Parathyroid adenoma (tissue), 2 donors: ENCODE data around the gene PPP4R3B.
"Not testable (repeated sequence)": the region's sequence is repeated elsewhere in the genome, so short reads cannot be mapped to it uniquely, and the experiment has no call there.

Experiments used
- H2AFZ ChIP-seq: fragments of 300-600 bp; sonication (generic); one replicate; pipeline ENCODE4 v1.7.0; 2017; ENCODE audit warnings: antibody characterized with exemption, mild to moderate bottlenecking
- H3K27ac ChIP-seq: fragments of 300-600 bp; sonication (generic); one replicate; pipeline ENCODE4 v1.7.0; 2017
- H3K27me3 ChIP-seq: fragments of 300-600 bp; sonication (generic); one replicate; pipeline ENCODE4 v1.7.0; 2017; ENCODE audit warnings: low read length; ENCODE audit not compliant: control insufficient read depth, insufficient read depth
- H3K36me3 ChIP-seq: fragments of 300-600 bp; sonication (generic); one replicate; pipeline ENCODE4 v1.7.0; 2017; ENCODE audit warnings: low read length; ENCODE audit not compliant: control insufficient read depth, insufficient read depth
- H3K4me1 ChIP-seq: fragments of 300-600 bp; sonication (generic); one replicate; pipeline ENCODE4 v1.7.0; 2017; ENCODE audit warnings: control low read depth
- H3K4me2 ChIP-seq: fragments of 300-600 bp; sonication (generic); one replicate; pipeline ENCODE4 v1.7.0; 2017; ENCODE audit warnings: low read length
- H3K4me3 ChIP-seq: fragments of 300-600 bp; sonication (generic); one replicate; pipeline ENCODE4 v1.7.0; 2017; ENCODE audit warnings: low read depth, low read length
- H3K79me2 ChIP-seq: fragments of 300-600 bp; sonication (generic); one replicate; pipeline ENCODE4 v1.7.0; 2017; ENCODE audit warnings: control low read depth
- H3K9ac ChIP-seq: fragments of 300-600 bp; sonication (generic); one replicate; pipeline ENCODE4 v1.7.0; 2017; ENCODE audit warnings: mild to moderate bottlenecking
- H3K9me3 ChIP-seq: fragments of 300-600 bp; sonication (generic); one replicate; pipeline ENCODE4 v1.7.0; 2017; ENCODE audit warnings: low read length; ENCODE audit not compliant: control insufficient read depth
- CTCF ChIP-seq: fragments of 300-600 bp; sonication (generic); IDR thresholded peaks from one replicate; pipeline ENCODE4 v1.7.0; 2017; ENCODE audit warnings: antibody characterized with exemption, mild to moderate bottlenecking
- donor health status: primary hyperparathyroidism.

The PPP4R3B gene

GRCh38 chr2:55598056-55598795, 19.2 kb downstream of the PPP4R3B start:
- no peak for TF ChIP-seq CTCF
- Histone ChIP-seq H3K27ac (no peak overlapping the region), H3K4me3 (no peak overlapping the region), H3K79me2 (peaks cover 40% of the 10 kb centered on the region), H3K4me2 (no peak overlapping the region), H3K27me3 (no peaks in the 10 kb centered on the region), H3K36me3 (no peaks in the 10 kb centered on the region), H3K4me1 (peaks cover 7% of the 10 kb centered on the region), H2AFZ (no peak overlapping the region), H3K9me3 (no peaks in the 10 kb centered on the region), H3K9ac (no peak overlapping the region)

DNA sequence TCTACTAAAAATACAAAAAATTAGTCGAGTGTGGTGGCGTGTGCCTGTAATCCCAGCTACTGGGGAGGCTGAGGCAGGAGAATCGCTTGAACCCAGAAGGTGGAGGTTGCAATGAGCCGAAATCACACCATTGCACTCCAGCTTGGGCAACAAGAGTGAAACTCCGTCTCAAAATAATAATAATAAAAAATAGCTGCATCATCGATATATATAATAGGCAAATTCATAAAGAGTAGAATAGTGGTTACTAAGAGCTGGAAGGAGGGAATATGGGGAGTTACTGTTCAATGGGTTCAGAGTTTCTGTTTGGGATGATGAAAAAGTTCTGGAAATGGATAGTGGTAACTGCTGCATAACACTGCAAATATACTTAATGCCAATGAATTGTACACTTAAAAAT, 20.6 kb downstream of the PPP4R3B start:
- H3K79me2 ChIP-seq = peaks cover 31% of the 10 kb centered on the region

DNA sequence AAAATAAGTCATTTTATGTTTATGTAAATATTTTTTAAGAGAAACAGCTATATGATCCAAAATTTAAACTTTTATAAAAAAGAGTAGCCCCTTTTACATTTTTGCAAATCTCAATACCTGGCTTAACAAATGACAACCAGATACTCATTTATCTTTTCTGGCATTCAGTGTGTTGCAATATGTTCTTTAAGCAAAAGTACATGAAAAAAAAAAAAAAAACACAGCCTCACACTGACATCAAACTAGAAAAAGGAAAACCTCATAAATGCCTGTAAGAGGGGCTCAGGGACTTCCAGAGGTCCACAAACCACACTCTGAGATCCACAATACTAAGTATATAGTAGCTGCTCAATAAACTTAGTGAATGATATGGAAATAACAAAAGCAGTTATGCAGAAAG, 21.9 kb downstream of the PPP4R3B start:
- Histone ChIP-seq H3K4me2 (no peak overlapping the region), H3K4me3 (no peak overlapping the region)
- no peak for TF ChIP-seq CTCF

More for the DNA sequence above, 20.6 kb downstream of the PPP4R3B start:
- not testable (repeated sequence) for H3K9ac ChIP-seq, H3K27me3 ChIP-seq, H3K36me3 ChIP-seq, H3K27ac ChIP-seq, H3K4me1 ChIP-seq, H2AFZ ChIP-seq, H3K4me2 ChIP-seq, H3K4me3 ChIP-seq, H3K9me3 ChIP-seq

DNA sequence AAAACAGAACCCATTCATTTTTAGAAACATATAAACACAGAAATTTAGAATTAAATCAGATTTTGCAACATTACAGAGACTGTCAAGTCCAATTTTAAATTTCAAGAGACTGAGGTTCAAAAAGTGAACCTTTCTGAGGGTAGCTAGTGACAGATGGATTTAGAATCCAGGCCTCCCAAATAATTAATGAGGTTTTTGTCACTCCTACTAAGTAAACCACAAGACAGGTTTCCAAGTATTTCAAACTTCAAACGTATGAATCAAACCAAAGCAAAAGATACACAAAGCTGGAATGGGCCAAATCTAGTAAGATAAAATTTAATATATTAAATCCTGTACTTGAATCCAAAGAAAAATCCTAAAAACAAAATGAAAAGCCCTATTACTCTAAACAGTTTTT, 25.3 kb downstream of the PPP4R3B start:
- TF ChIP-seq CTCF = no peak
- Histone ChIP-seq H3K36me3 (no peaks in the 10 kb centered on the region), H2AFZ (no peak overlapping the region), H3K4me2 (no peak overlapping the region), H3K27me3 (no peaks in the 10 kb centered on the region), H3K27ac (no peak overlapping the region), H3K4me1 (no peaks in the 10 kb centered on the region), H3K79me2 (peaks cover 29% of the 10 kb centered on the region), H3K9me3 (no peaks in the 10 kb centered on the region), H3K4me3 (no peak overlapping the region), H3K9ac (no peak overlapping the region)

More for the DNA sequence above, 21.9 kb downstream of the PPP4R3B start:
- H2AFZ ChIP-seq = no peak overlapping the region
- H3K9ac ChIP-seq = no peak overlapping the region
- peaks cover 28% of the 10 kb centered on the region for H3K79me2 ChIP-seq
- H3K36me3 ChIP-seq = no peaks in the 10 kb centered on the region
- no peak overlapping the region for H3K27ac ChIP-seq
- H3K27me3 ChIP-seq = no peaks in the 10 kb centered on the region
- H3K4me1 ChIP-seq = no peaks in the 10 kb centered on the region
- no peaks in the 10 kb centered on the region for H3K9me3 ChIP-seq

DNA sequence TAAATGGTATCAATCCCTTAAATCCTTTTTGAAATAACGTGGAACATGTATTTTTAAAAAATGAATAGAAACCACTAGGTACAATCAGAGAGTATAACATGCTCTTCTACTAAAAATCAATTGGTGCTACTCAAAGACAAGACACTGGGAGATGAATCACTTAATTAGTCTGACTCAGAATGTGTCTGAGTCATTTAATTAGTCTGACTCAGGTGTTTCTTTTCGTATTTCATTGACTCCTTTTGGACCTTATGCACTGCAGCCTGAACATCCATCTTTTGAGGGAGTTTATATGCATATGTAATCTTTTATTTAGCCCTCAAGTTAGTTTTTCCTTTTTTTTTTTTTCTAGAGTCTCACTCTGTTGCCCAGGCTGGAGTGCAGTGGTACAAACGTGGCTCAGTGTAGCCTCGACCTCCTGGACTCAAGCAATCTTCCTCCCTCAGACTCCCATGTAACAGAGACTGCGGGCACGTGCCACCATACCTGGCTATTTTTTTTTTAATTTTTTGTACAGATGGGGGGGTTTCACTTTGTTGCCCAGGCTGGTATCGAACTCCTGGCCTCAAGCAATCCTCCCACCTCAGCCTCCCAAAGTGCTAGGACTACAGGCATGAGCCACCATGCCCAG, 26.5 kb downstream of the PPP4R3B start:
- Histone ChIP-seq H3K4me3 (no peak overlapping the region), H3K9ac (no peak overlapping the region), H3K27ac (no peak overlapping the region), H2AFZ (no peak overlapping the region), H3K27me3 (no peaks in the 10 kb centered on the region), H3K9me3 (no peaks in the 10 kb centered on the region), H3K4me1 (no peaks in the 10 kb centered on the region), H3K36me3 (no peaks in the 10 kb centered on the region), H3K4me2 (no peak overlapping the region), H3K79me2 (peaks cover 24% of the 10 kb centered on the region)
- TF ChIP-seq CTCF = no peak
